GM19043 (cell line): Measurements from ENCODE around the gene KCNT1.

Experiments used
- ATAC-seq: cut with Tn5 transposase; IDR thresholded peaks from one replicate; pipeline ENCODE4 v1.9.1; 2021; ENCODE audit warnings: low read depth; ENCODE audit not compliant: unreplicated experiment

The KCNT1 gene

DNA sequence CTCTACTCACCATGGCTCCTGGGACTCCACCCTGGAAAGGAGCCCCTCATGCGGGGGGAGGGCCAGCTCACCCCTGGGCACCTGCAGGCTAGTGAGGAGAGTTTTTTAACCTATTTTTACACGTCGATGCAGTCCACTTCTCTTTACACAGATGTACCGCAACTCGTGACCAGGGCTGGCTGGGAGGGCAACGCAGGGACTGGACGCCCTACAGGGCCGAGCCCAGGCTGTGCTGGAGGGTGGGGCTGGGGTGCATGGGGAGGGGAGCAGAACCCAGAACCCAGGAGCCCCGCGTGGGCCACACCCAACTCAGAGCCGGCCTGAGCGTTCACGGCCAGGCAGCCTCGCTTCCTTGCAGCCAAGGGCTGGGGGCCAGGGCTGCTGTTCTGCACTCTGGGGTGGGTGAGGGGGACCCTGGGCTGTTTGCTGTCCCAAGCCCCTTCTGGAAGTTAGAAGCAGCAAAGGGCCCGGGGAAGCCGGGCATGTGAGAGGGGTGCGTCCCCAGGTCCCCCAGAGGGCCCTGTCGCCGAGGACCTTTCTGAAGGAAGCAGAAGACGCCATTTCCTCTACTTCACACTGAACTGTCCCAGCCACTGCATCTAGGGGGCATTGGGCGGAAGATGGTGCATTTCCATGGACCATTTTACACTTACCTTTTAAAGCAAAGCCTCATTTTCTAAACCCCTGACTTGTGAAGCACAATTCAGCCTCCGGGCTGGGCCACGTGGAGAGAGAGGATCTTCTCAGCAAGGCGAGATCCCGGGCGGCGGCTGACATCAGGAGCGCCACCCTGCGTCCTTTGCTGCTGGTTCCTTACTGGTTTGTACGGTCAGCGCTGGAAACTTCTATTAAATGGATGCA, 90.5 kb downstream of the KCNT1 start:
- ATAC-seq: no peak

DNA sequence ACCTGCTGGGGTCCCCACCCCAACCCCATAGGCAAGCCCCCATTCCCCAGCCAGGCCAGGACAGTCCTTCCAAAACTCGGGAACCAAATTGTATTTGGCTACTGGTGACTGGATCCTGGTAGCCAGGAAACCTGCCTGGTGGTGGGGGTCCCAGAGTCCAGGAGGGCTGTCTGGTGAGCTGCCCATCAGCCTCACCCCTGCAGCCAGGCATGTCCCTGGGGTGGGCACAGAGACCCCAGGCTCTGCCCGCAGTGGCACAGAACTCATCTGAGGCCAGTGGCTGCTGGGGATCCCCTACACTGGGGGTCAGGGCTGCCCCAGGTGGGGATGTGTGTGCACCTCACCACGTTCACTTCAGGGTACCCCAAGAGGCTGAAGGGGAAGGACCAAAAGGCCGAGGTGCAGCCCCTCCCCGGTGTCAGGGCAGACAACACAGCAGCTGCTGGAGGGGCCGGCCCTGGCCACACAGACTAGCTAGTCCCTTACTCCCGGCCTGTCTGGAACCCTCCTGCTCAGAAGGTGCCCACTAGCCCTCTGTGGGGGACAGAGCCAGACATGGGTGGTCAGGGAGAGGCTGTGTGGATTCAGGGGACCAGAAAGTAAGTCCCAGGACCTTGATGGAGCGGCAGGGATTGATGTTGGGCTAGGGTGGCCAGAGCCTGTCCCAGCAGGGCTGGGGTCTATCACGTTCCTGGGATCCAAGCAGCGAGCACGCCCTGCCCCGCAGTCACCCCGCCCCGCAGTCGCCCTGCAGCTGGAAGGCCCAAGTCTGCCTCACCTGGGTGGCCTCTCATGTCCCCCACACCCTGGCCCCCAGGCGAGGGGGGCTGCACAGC, 91.5 kb downstream of the KCNT1 start:
- no peak for ATAC-seq

DNA sequence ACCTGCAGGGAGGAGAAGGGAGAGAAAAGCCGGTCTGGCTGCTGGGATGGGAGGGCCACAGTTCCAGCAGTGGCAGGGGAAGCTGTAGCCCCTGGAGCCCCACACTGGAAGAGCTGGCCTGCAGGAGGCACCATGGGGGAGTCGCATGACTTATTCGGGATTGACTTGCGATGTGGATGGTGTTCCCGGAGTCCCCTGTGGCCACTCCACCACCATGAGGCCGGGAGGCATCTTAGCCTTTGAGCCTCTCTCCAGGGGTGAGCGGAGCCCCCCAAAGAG, 92.0 kb downstream of the KCNT1 start:
- no peak for ATAC-seq

DNA sequence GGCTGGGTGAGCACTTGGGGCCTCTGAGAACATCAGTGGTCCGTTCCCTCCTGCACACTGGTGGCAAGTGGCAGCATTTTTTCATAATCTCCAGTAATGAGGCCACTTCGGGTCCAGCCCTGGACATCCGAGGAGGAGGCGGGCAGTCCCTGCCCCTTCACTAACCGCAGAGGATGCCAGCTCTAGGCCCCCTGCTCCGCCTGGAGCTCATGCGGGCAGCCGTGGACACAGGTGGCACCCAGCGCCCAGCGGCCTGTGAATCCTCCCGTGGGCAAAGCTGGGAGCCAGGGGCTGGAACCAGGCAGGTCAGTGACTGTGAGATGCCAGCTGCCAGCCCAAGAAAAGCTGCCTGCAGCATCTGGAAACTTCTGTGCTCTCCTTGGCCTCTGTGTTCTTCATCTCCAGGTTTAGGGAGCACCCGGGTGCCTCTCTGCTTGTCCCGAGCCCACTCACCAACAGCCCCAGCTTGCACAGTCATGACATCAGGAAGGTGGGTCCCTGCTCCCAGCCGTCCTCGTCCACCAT, 92.4 kb downstream of the KCNT1 start:
- ATAC-seq: no peak

DNA sequence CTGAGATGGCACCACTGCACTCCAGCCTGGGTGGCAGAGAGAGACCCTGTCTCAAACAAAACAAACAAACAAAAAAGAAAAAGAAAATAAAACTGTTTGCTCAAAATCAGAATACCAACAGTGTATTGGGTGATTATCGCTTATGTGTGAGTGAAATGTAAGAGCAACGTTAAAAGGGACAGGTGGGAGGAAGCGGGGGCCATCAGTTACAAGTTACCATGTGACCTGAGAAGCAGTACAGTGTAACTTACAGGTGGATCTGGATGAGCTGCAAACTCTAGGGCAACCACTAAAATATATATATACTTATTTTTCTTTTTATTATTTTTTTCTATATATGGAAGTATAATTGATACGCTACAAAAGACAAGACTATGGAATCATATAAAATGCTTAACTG, 93.4 kb downstream of the KCNT1 start:
- ATAC-seq: no peak

DNA sequence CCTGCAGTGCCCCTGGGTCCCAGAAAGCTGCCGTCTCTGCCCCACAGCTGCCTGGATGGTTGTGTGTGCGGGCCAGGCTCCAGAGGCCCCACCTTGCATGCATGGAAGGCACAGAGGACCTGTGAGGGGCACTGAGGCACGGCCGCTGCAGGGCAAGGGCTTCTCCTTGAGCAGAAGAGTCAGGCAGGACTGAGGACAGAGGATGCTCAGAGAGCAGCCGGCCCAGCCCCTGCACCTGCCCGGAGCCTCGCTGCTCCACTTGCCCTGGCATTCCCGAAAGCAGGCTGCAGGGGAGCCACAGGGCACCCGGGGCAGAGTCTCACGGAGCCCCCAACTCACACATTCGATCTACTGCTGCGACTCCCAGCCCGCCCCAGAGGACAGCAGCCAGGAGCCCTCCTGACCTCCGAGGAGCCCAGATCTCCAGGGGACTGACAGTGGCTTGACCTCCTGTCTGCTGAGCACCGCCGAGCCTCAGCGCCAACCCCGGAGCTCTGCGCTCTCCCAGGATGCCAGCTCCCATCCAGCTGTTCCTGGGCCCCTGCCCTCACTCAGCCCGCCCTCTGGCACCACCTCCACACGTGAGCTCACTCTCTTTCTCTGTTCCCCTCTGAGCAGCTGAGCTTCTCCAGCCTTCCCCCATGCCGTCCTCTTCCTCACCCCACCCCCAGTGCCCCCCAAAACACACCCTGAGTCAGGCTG, 95.0 kb downstream of the KCNT1 start:
- ATAC-seq: no peak

DNA sequence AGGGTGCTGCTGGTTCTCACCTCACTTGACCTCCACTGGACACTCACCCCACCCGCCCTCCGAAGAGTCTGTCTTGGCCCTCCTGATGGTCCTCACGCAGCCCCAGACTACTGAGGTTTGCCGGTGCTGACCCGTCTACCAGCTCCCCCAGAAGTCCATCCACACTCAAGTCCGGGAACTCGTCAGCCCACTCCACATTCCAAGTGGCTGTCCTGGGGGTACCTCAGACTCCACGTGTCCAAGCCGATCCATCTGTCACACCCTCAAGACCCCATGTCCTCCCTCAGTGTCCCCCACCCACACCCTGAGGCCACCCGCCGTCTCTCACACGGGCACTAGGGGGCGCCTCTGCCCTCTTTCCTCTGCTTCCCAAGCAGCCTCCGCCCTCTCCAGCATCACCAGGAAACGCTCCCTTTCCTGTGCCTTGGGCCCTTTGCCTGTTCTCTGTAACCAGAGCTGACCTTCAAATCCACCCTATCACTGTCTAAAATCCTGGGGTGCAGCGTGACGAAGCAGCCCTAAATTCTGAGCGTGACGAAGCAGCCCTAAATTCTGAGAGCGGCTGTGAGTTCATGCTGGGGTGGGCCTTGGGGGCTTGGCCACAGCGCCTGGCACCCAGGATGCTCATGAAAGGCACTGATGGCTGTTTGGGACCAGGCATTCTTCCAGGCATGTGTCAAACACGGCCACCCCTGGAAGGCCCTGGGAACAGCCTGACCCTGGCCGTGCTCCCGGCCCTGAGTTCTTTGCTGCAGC, 95.7 kb downstream of the KCNT1 start:
- ATAC-seq: no peak

DNA sequence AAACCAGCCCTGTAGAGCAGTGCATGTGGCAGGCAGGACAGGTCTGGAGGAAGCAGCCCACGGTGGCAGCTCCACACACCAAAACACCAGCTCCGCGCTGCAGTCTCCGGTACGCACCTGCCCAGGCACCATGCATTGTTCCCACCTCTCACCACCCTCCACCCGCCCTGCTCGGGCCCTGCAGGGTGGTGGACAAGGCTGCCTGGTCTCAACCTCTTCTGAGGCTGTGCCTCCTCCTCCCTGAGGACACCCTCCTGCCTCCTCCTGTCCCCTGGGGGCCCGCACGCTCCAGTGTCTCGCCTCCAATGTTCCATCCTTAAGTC, 96.2 kb downstream of the KCNT1 start:
- ATAC-seq: no peak

DNA sequence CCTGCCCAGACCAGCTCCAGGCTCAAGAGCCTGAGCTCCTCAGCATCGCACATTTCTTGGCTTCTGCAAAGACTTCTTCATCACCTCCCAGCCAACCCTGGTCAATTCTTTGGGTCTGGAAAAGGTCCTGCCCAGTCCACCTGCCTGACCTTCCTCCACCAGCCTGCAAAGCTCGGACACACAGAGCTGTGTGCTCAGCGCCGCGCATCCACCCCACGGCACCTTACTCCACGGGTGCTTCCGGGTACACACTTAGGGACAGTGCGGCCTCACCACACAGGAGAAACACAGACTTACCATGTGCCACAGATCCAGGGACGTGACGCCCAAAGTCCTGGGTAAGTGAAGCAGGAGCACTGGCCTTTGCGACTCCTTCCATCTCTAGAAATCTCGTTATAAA, 97.3 kb downstream of the KCNT1 start:
- ATAC-seq: no peak

DNA sequence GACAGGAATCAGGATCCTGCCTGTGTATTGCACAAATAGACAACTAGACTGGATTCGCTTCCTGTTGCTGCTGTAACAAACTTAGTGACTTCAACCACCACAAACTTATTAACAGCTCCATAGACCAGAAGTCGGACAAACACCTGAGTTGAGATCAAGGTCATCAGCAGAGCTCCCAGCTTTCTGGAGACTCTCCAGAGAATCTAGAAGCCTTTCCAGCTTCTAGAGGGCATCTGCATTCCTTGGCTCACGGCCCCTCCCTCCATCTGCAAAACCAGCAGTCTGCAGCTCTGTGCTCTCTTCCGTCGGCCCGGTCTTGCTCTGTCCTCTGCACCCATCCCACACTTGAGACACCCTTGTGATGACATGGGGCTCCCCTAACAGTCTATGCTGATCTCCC, 99.1 kb downstream of the KCNT1 start:
- no peak for ATAC-seq

DNA sequence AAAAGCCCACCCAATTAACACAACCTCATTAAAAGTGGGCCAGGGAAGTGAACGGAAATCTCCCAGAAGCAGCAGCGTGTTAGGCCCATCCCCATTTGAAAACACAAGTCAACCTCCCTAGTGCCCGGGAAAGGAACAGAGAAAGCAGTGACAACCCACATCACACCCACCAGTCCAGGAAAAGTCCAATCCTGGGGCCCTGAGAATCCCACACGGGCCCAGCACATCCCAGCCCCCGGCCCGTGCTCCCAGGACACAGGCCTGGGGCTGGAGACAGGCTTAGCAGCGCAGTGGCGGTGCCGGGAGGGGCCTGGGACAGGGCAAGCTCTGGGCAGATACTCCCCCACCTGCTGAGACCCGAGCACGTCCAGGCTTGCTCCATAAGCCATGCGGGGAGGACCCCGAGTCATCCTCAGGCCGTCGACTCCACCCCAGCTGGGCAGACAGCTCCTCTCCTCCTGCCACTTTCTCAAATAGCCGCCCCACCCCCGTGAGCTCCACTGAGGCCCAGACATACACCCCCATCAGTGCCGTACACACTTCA, 101.0 kb downstream of the KCNT1 start:
- no peak for ATAC-seq

DNA sequence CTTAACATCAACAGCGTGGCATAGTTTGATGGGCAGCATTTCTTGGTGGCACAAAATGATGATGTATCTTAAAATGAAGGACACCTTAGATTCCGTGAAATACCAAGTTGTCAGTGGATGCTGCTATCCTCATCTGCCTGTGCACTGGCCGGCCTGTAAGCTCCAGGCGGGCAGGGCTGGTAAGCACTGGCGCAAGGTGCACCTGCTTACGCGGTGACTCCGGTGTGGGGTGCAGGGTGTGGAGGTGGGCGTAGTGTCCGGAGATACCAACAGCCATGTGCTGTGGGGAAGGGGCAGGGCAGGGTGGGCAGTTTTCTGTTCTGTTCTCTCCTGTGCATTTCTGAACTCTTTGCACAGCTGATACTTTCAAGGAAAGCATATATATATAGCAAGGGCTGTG, 101.5 kb downstream of the KCNT1 start:
- ATAC-seq: no peak

DNA sequence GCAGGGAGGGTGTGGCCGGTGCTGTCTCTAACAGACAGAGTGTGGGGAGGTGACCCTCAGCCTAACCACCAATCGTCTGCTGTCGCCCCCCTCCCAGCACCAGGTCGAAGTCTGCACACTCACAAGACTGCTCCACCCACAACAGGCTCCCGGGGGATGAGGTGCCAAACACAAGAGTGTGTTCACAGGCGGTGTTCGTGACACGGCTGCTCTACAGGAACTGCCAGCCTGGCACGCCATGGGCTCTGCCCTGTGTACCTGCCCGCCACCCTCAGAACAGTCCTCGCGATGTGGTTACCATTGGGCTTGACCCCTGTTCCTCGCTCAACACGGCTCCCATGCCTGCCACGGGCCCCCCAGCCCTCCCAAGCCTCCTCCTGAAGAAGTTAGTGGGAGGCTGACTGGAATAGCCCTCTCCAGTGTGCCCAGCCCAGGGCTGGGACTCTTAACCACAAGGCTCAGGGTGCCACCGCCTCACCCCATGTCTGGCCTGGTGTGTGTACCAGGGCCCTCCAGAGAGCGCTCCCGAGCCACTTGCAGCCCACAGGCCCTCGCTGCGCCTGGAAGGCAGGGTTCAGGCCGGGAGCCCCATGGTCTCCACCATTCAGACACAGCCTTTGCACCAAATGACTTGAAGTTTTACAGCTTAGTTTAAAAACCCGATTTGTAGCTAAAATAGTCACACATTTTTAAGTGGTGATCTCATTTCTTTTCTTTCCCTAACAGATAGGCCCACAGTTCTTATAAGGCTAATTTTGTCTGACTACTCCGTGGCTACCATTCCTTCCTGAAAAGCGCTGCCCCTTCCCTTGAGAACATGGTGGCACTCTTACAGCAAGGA, 102.8 kb downstream of the KCNT1 start:
- ATAC-seq: no peak

DNA sequence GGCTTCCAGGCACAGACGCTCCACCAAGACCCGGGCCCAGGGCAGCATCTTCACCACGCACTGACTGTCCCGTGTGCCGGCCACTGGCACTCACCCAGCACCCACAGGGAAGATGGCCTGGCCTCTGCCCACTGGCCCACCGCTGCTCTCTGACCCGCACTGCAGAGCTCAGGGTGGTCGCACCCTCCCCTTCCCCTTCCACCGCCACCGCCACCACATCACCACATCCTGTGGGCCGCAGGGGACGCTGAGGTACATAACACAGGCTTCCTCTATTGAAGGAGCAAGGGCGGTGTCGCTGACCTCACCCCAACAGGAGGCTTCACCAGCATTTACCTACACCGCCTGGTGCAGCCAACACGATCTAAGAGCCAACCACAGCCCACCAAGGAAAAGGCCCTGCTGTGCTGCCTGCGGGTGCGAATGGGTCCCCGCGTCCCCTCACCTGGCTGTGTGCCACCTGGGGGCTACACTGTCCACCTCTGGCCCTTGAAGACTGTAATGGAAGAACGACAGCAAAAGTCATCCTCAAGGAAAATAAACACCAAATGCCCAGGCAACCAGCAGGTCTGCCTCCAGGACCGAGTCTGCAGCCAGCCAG, 103.5 kb downstream of the KCNT1 start:
- ATAC-seq: no peak

DNA sequence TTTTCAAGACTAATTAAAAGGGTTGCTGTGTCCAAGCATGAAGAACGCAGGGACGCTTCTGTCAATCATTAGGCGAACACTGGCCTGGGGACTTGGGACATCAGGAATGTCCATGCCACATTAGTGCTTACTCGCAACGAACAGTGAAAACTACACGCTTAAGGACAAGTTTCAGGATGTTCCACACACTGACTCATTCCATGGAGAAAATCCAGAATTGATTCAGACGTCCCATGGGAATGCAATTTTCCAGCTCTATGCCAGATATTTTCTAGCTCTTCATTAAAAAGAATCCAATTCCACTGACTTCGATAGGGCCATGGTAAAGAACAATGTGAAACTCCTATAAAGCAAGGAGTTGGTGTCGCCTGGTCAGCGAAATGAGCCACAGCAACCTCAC, 107.2 kb downstream of the KCNT1 start:
- ATAC-seq: no peak

DNA sequence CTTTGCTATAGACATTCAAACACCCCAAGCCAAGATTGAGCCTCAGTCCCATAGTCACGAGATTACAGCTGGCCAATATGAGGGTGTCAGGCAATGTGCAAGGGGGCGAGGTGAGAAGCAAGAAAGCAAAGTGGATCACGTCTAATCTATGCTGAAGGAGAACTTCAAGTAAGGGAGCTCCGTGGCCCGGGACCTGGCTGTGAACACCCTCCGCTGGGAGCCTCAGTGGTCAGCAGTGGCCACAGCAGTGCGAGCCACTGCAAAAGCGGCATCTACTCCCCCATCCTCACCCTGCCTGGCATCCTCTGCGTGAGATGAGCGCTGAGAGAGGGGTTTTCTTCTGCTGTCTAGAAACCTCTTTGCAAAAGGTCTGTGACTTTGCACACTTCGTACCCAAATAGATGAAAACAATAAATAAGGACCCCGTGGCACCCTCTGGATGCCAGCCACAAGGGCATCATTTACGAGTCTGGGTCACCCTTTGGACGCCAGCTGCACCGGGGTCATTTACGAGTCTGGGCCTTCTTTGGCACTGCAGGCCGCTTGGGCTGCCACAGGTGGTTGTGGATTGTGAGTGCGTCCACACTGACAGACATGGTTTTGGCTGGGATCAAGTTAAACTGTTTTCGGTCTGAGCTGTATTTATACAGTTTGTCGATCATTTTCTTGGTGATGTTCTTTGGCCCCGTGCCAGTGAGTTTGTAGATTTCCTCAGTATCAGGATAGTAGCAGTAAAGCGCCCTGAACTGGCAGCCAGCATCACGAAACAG, 109.0 kb downstream of the KCNT1 start:
- ATAC-seq: no peak

DNA sequence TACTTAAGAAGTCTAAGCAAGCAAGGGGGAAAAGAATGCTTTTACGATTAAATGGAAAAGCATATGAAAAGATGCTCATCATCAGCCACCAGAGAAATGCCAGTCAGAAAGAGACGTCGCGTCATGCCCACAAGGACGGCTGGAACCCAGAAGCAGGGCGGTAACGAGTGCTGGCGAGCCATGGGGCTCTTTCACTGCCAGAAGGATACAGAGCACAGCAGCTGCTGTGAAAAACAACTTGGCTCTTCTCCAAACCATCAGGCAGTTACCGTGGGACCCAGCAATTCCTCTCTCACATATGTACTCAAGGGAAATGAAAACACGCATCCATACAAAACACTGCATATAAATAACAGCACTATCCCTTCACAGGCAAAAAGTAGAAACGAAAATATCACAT, 109.8 kb downstream of the KCNT1 start:
- no peak for ATAC-seq

DNA sequence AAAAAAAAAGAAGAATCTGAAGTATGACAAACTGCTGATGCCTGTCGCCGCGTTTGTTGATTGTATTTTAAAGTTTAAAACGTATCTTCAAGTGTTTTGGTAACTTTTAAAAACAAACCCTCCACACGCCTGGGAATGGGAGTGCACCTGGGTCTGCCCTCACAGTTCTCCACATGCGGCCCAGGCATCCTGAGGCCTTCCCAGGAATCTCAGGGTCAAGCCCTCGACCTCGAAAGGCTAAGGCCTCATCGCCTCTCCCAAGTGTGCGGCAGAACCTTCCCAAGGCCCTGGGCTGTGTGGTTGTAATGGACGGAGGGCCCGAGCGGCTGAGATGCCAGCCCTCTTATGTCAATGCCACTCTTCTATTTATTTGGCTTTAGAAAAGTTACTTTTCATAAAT, 111.0 kb downstream of the KCNT1 start:
- no peak for ATAC-seq
